WTC11 (cell line): ENCODE results near the gene TRIAP1. TPM values are rescaled to one million over a fixed set of nuclear protein-coding genes. Genes with fewer than 3 reads are reported as not detected.

Source experiments
- ATAC-seq: fragments of 200-7000 bp; cut with Tn5 transposase; 2 replicates; pipeline ENCODE4 v1.10.0; 2021; ENCODE audit warnings: mild to moderate bottlenecking, moderate library complexity
- CTCF ChIA-PET: fragments of 300-600 bp; sonication (Branson Sonifier 250); formaldehyde crosslinking; loops from one replicate; lab custom pipeline; 2021; ENCODE audit warnings: antibody characterized with exemption; lab: Charles Lee
- POLR2A ChIA-PET: fragments of 350-600 bp; sonication (Branson Sonifier 250); formaldehyde crosslinking; loops from one replicate; lab custom pipeline; 2021; ENCODE audit warnings: antibody characterized with exemption; lab: Charles Lee
- DNase-seq: peaks from one replicate; pipeline ENCODE4 v3.0.0; 2021; ENCODE audit warnings: low spot score
- H3K27ac Mint-ChIP-seq: 2 replicates; pipeline ENCODE4 v1.8.0; 2021; ENCODE audit warnings: mixed read lengths
- H3K27me3 Mint-ChIP-seq: 2 replicates; pipeline ENCODE4 v1.8.0; 2021; ENCODE audit warnings: low read depth, mild to moderate bottlenecking, moderate library complexity, mixed read lengths
- H3K36me3 Mint-ChIP-seq: 2 replicates; pipeline ENCODE4 v1.8.0; 2021; ENCODE audit warnings: mixed read lengths
- H3K4me1 Mint-ChIP-seq: 2 replicates; pipeline ENCODE4 v1.8.0; 2022; ENCODE audit warnings: mixed read lengths
- H3K4me3 Mint-ChIP-seq: 2 replicates; pipeline ENCODE4 v1.8.0; 2021; ENCODE audit warnings: mild to moderate bottlenecking, moderate library complexity, mixed read lengths
- H3K9me3 Mint-ChIP-seq: 2 replicates; pipeline ENCODE4 v1.8.0; 2021; ENCODE audit warnings: mixed read lengths
- ARID4B ChIP-seq: sonication (generic); formaldehyde crosslinking; IDR thresholded peaks from 2 replicates; pipeline ENCODE4 v1.8.0; 2023; ENCODE audit warnings: missing genetic modification reagents, mild to moderate bottlenecking, borderline replicate concordance
- CBFB ChIP-seq: sonication (generic); formaldehyde crosslinking; IDR thresholded peaks from 2 replicates; pipeline ENCODE4 v1.8.1; 2022; ENCODE audit warnings: mild to moderate bottlenecking, low read depth, missing genetic modification reagents
- CREM ChIP-seq: sonication (generic); formaldehyde crosslinking; IDR thresholded peaks from 2 replicates; pipeline ENCODE4 v1.8.1; 2022; ENCODE audit warnings: mild to moderate bottlenecking, missing genetic modification reagents, moderate library complexity
- E2F1 ChIP-seq: sonication (generic); formaldehyde crosslinking; IDR thresholded peaks from 2 replicates; pipeline ENCODE4 v1.8.0; 2022; ENCODE audit warnings: mild to moderate bottlenecking, missing genetic modification reagents
- E2F5 ChIP-seq: sonication (generic); formaldehyde crosslinking; IDR thresholded peaks from 2 replicates; pipeline ENCODE4 v1.8.1; 2022; ENCODE audit warnings: mild to moderate bottlenecking, moderate library complexity, missing genetic modification reagents
- ELF4 ChIP-seq: sonication (generic); formaldehyde crosslinking; IDR thresholded peaks from 2 replicates; pipeline ENCODE4 v1.8.1; 2022; ENCODE audit warnings: low read depth, mild to moderate bottlenecking, moderate library complexity, missing genetic modification reagents
- ETV6 ChIP-seq: sonication (generic); formaldehyde crosslinking; IDR thresholded peaks from 2 replicates; pipeline ENCODE4 v1.8.1; 2022; ENCODE audit warnings: mild to moderate bottlenecking, missing genetic modification reagents
- FOXJ3 ChIP-seq: sonication (generic); formaldehyde crosslinking; IDR thresholded peaks from 2 replicates; pipeline ENCODE4 v1.9.0; 2021; ENCODE audit warnings: missing genetic modification reagents, mild to moderate bottlenecking, borderline replicate concordance
- JUN ChIP-seq: sonication (generic); formaldehyde crosslinking; IDR thresholded peaks from 2 replicates; pipeline ENCODE4 v1.8.0; 2023; ENCODE audit warnings: mild to moderate bottlenecking, missing genetic modification reagents
- MAX ChIP-seq: sonication (generic); formaldehyde crosslinking; IDR thresholded peaks from 2 replicates; pipeline ENCODE4 v1.8.0; 2022; ENCODE audit warnings: mild to moderate bottlenecking, missing genetic modification reagents
- PRDM15 ChIP-seq: sonication (generic); formaldehyde crosslinking; IDR thresholded peaks from 2 replicates; pipeline ENCODE4 v1.8.0; 2022; ENCODE audit warnings: missing genetic modification reagents
- SMAD3 ChIP-seq: sonication (generic); formaldehyde crosslinking; IDR thresholded peaks from 2 replicates; pipeline ENCODE4 v1.8.0; 2022; ENCODE audit warnings: missing genetic modification reagents, mild to moderate bottlenecking, borderline replicate concordance
- SP1 ChIP-seq: sonication (generic); formaldehyde crosslinking; conservative IDR thresholded peaks from 2 replicates; pipeline ENCODE4 v1.8.1; 2022; ENCODE audit warnings: missing genetic modification reagents
- TEAD4 ChIP-seq: sonication (generic); formaldehyde crosslinking; IDR thresholded peaks from 2 replicates; pipeline ENCODE4 v1.8.0; 2022; ENCODE audit warnings: mild to moderate bottlenecking, missing genetic modification reagents
- USF1 ChIP-seq: sonication (generic); formaldehyde crosslinking; IDR thresholded peaks from 2 replicates; pipeline ENCODE4 v1.8.0; 2022; ENCODE audit warnings: mild to moderate bottlenecking, missing genetic modification reagents
- USF2 ChIP-seq: sonication (generic); formaldehyde crosslinking; IDR thresholded peaks from 2 replicates; pipeline ENCODE4 v1.8.1; 2023; ENCODE audit warnings: mild to moderate bottlenecking, missing genetic modification reagents, moderate library complexity
- ZBTB21 ChIP-seq: sonication (generic); formaldehyde crosslinking; IDR thresholded peaks from 2 replicates; pipeline ENCODE4 v1.8.1; 2023; ENCODE audit warnings: mild to moderate bottlenecking, missing genetic modification reagents, borderline replicate concordance
- ZNF138 ChIP-seq: sonication (generic); formaldehyde crosslinking; conservative IDR thresholded peaks from 2 replicates; pipeline ENCODE4 v1.8.1; 2022; ENCODE audit warnings: mild to moderate bottlenecking, moderate library complexity, missing genetic modification reagents
- ZNF281 ChIP-seq: sonication (generic); formaldehyde crosslinking; IDR thresholded peaks from 2 replicates; pipeline ENCODE4 v1.8.0; 2023; ENCODE audit warnings: mild to moderate bottlenecking, missing genetic modification reagents
- ZNF423 ChIP-seq: fragments of 250-450 bp; sonication (Bioruptor Pico); IDR thresholded peaks from 2 replicates; pipeline ENCODE4 v2.1.2; 2022; ENCODE audit warnings: mild to moderate bottlenecking, moderate library complexity
- total RNA-seq: library from RNA; stranded (reverse); gene quantifications from 3 replicates; pipeline ENCODE4 v1.2.3, GENCODE V29; 2021

TRIAP1 gene
- total RNA-seq, 1 experiment from 2014 or later: 75.3 TPM

- CTCF ChIA-PET: interaction anchor here (0.5 to 4.6 kb wide), 18 partner anchors 15 to 193 kb away, joined by 3 to 33 read pairs (median 4); partner anchors contain the start of genes RPLP0 and SIRT4
- H3K36me3 Mint-ChIP-seq: no peaks in the 10 kb centered on the region
- TF ChIP-seq ZBTB21 (0 out of 2 replicates have a peak, but pooled peaks have one; percentile 74), TEAD4 (CRISPR knock-in tag) (0 out of 2 replicates have a peak, but pooled peaks have one; percentile 23), ARID4B (0 out of 2 replicates have a peak, but pooled peaks have one; percentile 55), CREM (0 out of 2 replicates have a peak, but pooled peaks have one; percentile 27), ZNF423 (CRISPR knock-in tag) (no peak), USF1 (CRISPR knock-in tag) (peak; percentile 19; the same call in 1 of the 2 replicates), CBFB (CRISPR knock-in tag) (0 out of 2 replicates have a peak, but pooled peaks have one; percentile 68), FOXJ3 (CRISPR knock-in tag) (no peak), E2F5 (CRISPR knock-in tag) (0 out of 2 replicates have a peak, but pooled peaks have one; percentile 55), SMAD3 (peak; percentile 37; the same call in 1 of the 2 replicates), E2F1 (CRISPR knock-in tag) (no peak), JUN (CRISPR knock-in tag) (no peak), ETV6 (CRISPR knock-in tag) (peak; percentile 97), ZNF281 (CRISPR knock-in tag) (0 out of 2 replicates have a peak, but pooled peaks have one; percentile 49), PRDM15 (CRISPR knock-in tag) (peak; percentile 44), ELF4 (no peak), ZNF138 (CRISPR knock-in tag) (0 out of 2 replicates have a peak, but pooled peaks have one; percentile 61), USF2 (CRISPR knock-in tag) (peak; percentile 53), SP1 (CRISPR knock-in tag) (peak; percentile 12; the same call in 1 of the 2 replicates), MAX (peak; percentile 65)
Measured at GRCh38 chr12:120394483-120395367, 51.5 kb downstream of the TRIAP1 start.

More at GRCh38 chr12:120394483-120395367, 51.5 kb downstream of the TRIAP1 start:
- Mint-ChIP-seq H3K4me1 (peaks cover 46% of the 10 kb centered on the region), H3K9me3 (no peaks in the 10 kb centered on the region), H3K27me3 (no peaks in the 10 kb centered on the region), H3K4me3 (peak overlapping the region; percentile 45), H3K27ac (peak overlapping the region; percentile 95)
- DNase-seq: peak; percentile 79
- POLR2A ChIA-PET: interaction anchor here (0.5 to 1.5 kb wide), 6 partner anchors 19 to 44 kb away, joined by 3 to 8 read pairs (median 4); no protein-coding TSS in a partner anchor
- peak; percentile 98 for ATAC-seq
